H9 (cell line): ENCODE data around the gene KCNN2. TPM values are rescaled to one million over a fixed set of nuclear protein-coding genes. Genes with fewer than 3 reads are reported as not detected.

Source experiments
- DNase-seq: peaks from one replicate; pipeline ENCODE4 v3.0.0-alpha.2; 2017
- H2AFZ ChIP-seq: one replicate; pipeline ENCODE4 v1.6.1; 2013; ENCODE audit warnings: mild to moderate bottlenecking, low read length, control low read depth, moderate library complexity
- H2AK5ac ChIP-seq: 2 replicates; pipeline ENCODE4 v1.6.1; 2013; ENCODE audit warnings: low read length, control low read depth, mixed read lengths; ENCODE audit not compliant: insufficient read length
- H2BK120ac ChIP-seq: one replicate; pipeline ENCODE4 v1.6.1; 2013; ENCODE audit warnings: low read depth, mild to moderate bottlenecking, low read length, control low read depth, inconsistent platforms; ENCODE audit not compliant: poor library complexity, severe bottlenecking
- H2BK12ac ChIP-seq: 2 replicates; pipeline ENCODE4 v1.6.1; 2013; ENCODE audit warnings: low read length, control low read depth, mixed read lengths, low read depth; ENCODE audit not compliant: insufficient read length
- H2BK15ac ChIP-seq: 2 replicates; pipeline ENCODE4 v1.6.1; 2013; ENCODE audit warnings: low read depth, low read length, control low read depth
- H2BK20ac ChIP-seq: one replicate; pipeline ENCODE4 v1.6.1; 2013; ENCODE audit warnings: low read depth, mild to moderate bottlenecking, low read length, control low read depth, inconsistent platforms; ENCODE audit not compliant: poor library complexity, severe bottlenecking
- H2BK5ac ChIP-seq: 2 replicates; pipeline ENCODE4 v1.6.1; 2013; ENCODE audit warnings: low read length, control low read depth, mixed read lengths; ENCODE audit not compliant: insufficient read length
- H3K14ac ChIP-seq: 2 replicates; pipeline ENCODE4 v1.6.1; 2013; ENCODE audit warnings: low read length, control low read depth; ENCODE audit not compliant: insufficient read depth
- H3K18ac ChIP-seq: 2 replicates; pipeline ENCODE4 v1.6.1; 2013; ENCODE audit warnings: low read depth, mild to moderate bottlenecking, mixed read lengths, low read length, control low read depth; ENCODE audit not compliant: insufficient read length
- H3K23ac ChIP-seq: 2 replicates; pipeline ENCODE4 v1.6.1; 2013; ENCODE audit warnings: low read length, control low read depth, mixed read lengths, low read depth; ENCODE audit not compliant: insufficient read length
- H3K23me2 ChIP-seq: 2 replicates; pipeline ENCODE4 v1.6.1; 2013; ENCODE audit warnings: low read depth, mild to moderate bottlenecking, mixed read lengths, low read length, control low read depth; ENCODE audit not compliant: insufficient read length, poor library complexity, severe bottlenecking
- H3K27ac ChIP-seq: 2 replicates; pipeline ENCODE4 v1.5.1; 2013; ENCODE audit warnings: low read length, control low read depth, mixed read lengths, low read depth; ENCODE audit not compliant: insufficient read length
- H3K27me3 ChIP-seq: 2 replicates; pipeline ENCODE4 v1.6.1; 2013; ENCODE audit warnings: low read length, control low read depth, inconsistent platforms; ENCODE audit not compliant: insufficient read depth
- H3K4ac ChIP-seq: 2 replicates; pipeline ENCODE4 v1.6.1; 2013; ENCODE audit warnings: low read depth, mild to moderate bottlenecking, control low read depth, inconsistent platforms, low read length, moderate library complexity
- H3K4me1 ChIP-seq: 2 replicates; pipeline ENCODE4 v1.6.1; 2013; ENCODE audit warnings: low read length, control low read depth, inconsistent platforms; ENCODE audit not compliant: insufficient read depth
- H3K4me2 ChIP-seq: 2 replicates; pipeline ENCODE4 v1.6.1; 2013; ENCODE audit warnings: low read length, control low read depth, mixed read lengths; ENCODE audit not compliant: insufficient read length, insufficient read depth
- H3K56ac ChIP-seq: 2 replicates; pipeline ENCODE4 v1.6.1; 2013; ENCODE audit warnings: low read depth, mild to moderate bottlenecking, mixed read lengths, low read length, control low read depth; ENCODE audit not compliant: insufficient read length
- H3K79me1 ChIP-seq: 2 replicates; pipeline ENCODE4 v1.6.1; 2013; ENCODE audit warnings: low read depth, mild to moderate bottlenecking, moderate library complexity, low read length, control low read depth, inconsistent platforms; ENCODE audit not compliant: insufficient read depth, poor library complexity, severe bottlenecking
- H3K79me2 ChIP-seq: 2 replicates; pipeline ENCODE4 v1.6.1; 2013; ENCODE audit warnings: low read length, control low read depth, inconsistent platforms; ENCODE audit not compliant: insufficient read depth
- H3K9ac ChIP-seq: 2 replicates; pipeline ENCODE4 v1.6.1; 2013; ENCODE audit warnings: low read length, control low read depth, mixed read lengths; ENCODE audit not compliant: insufficient read length; ENCODE audit errors: extremely low read depth
- H3K9me3 ChIP-seq: one replicate; pipeline ENCODE4 v1.6.1; 2013; ENCODE audit warnings: low read depth, low read length, inconsistent platforms; ENCODE audit not compliant: control insufficient read depth
- H3T11ph ChIP-seq: one replicate; pipeline ENCODE4 v1.6.1; 2013; ENCODE audit warnings: mild to moderate bottlenecking, low read length, control low read depth, inconsistent platforms
- H4K20me1 ChIP-seq: one replicate; pipeline ENCODE4 v1.6.1; 2013; ENCODE audit not compliant: control insufficient read depth, insufficient read length, insufficient read depth
- H4K5ac ChIP-seq: 2 replicates; pipeline ENCODE4 v1.6.1; 2013; ENCODE audit warnings: low read depth, mild to moderate bottlenecking, mixed read lengths, low read length, control low read depth; ENCODE audit not compliant: insufficient read length
- H4K8ac ChIP-seq: replicated peaks from 2 replicates; pipeline ENCODE4 v1.6.1; 2013; ENCODE audit warnings: low read length, control low read depth, mixed read lengths, low read depth; ENCODE audit not compliant: insufficient read length
- H4K91ac ChIP-seq: 2 replicates; pipeline ENCODE4 v1.6.1; 2013; ENCODE audit warnings: low read depth, mild to moderate bottlenecking, moderate library complexity, mixed read lengths, low read length, control low read depth; ENCODE audit not compliant: insufficient read length
- H3K27ac Mint-ChIP-seq, 3 experiments: 2 replicates in 2 of 3; 3 replicates in 1 of 3; pipeline ENCODE4 v1.8.0; 2020 to 2021; ENCODE audit warnings: mixed read lengths in 3 of 3, mild to moderate bottlenecking in 1 of 3, moderate library complexity in 1 of 3
- H3K27me3 Mint-ChIP-seq: 2 replicates; pipeline ENCODE4 v1.8.0; 2021; ENCODE audit warnings: low read depth, mild to moderate bottlenecking, moderate library complexity, mixed read lengths
- H3K36me3 Mint-ChIP-seq, 3 experiments: 2 replicates in 2 of 3; 3 replicates in 1 of 3; pipeline ENCODE4 v1.8.0; 2020 to 2021; ENCODE audit warnings: low read depth in 3 of 3, mixed read lengths in 3 of 3; ENCODE audit not compliant: insufficient read depth in 1 of 3
- H3K4me1 Mint-ChIP-seq, 2 experiments: 2 replicates each; pipeline ENCODE4 v1.8.0; 2020; ENCODE audit warnings: mixed read lengths in 2 of 2
- H3K4me3 Mint-ChIP-seq, 2 experiments: 2 replicates in 1 of 2; 3 replicates in 1 of 2; pipeline ENCODE4 v1.8.0; 2020 to 2021; ENCODE audit warnings: mild to moderate bottlenecking in 2 of 2, mixed read lengths in 2 of 2, moderate library complexity in 1 of 2
- H3K9me3 Mint-ChIP-seq, 2 experiments: 2 replicates in 1 of 2; 3 replicates in 1 of 2; pipeline ENCODE4 v1.8.0; 2020; ENCODE audit warnings: mild to moderate bottlenecking in 2 of 2, mixed read lengths in 2 of 2, moderate library complexity in 1 of 2
- CTCF ChIP-seq: fragments of 200-600 bp; sonication (generic); conservative IDR thresholded peaks from 3 replicates; pipeline ENCODE4 v1.8.0; 2021; ENCODE audit warnings: antibody characterized with exemption, mild to moderate bottlenecking
- WGBS: extraction: QIAGEN DNeasy Blood & Tissue Kit; methylation state at CpG from one replicate; pipeline ENCODE4 v1.1.7; 2013; ENCODE audit warnings: missing lambda C conversion rate, low lambda C conversion rate, mixed read lengths; ENCODE audit not compliant: insufficient read length; ENCODE audit errors: extremely low coverage; 5-methylcytosine and 5-hydroxymethylcytosine counted together
- total RNA-seq: library from RNA; stranded (reverse); gene quantifications from 2 replicates; pipeline ENCODE4 v1.2.1, GENCODE V29; 2021

KCNN2 gene
- total RNA-seq, 1 experiment from 2014 or later, result 21.0 TPM

GRCh38 chr5:114360816-114361723 lies 800 bp upstream of the KCNN2 start:
- H3K27me3 Mint-ChIP-seq, result peaks cover 7% of the 10 kb centered on the region

More at GRCh38 chr5:114360816-114361723, 800 bp upstream of the KCNN2 start:
- Histone ChIP-seq H3K79me2 (peaks cover 3% of the 10 kb centered on the region; the same call in 1 of the 2 replicates), H4K5ac (no peak overlapping the region), H3K23me2 (peaks cover 10% of the 10 kb centered on the region), H3K27ac (peak overlapping the region; percentile 89), H2BK120ac (no peak overlapping the region), H4K8ac (no peak overlapping the region), H4K20me1 (no peaks in the 10 kb centered on the region), H3K9me3 (no peaks in the 10 kb centered on the region), H3K18ac (peak overlapping the region; percentile 74), H3K4me2 (peak overlapping the region; percentile 97), H3K56ac (no peak overlapping the region), H3K4ac (no peak overlapping the region; the same call in 1 of the 2 replicates), H2AFZ (no peak overlapping the region), H3K4me1 (peaks cover under 1% of the 10 kb centered on the region; the same call in 1 of the 2 replicates), H3K9ac (peak overlapping the region; percentile 71), H2BK20ac (no peak overlapping the region), H3T11ph (no peak overlapping the region), H3K79me1 (no peaks in the 10 kb centered on the region), H3K14ac (peak overlapping the region; percentile 90), H4K91ac (no peak overlapping the region), H2BK12ac (peak overlapping the region; percentile 63), H3K23ac (no peak overlapping the region), H3K27me3 (no peaks in the 10 kb centered on the region), H2AK5ac (no peak overlapping the region), H2BK15ac (no peak overlapping the region), H2BK5ac (no peak overlapping the region)
- peaks cover 41 to 50% of the 10 kb centered on the region in 2 experiments for H3K4me1 Mint-ChIP-seq
- peak overlapping the region; percentile 96 to 99 for H3K4me3 Mint-ChIP-seq
- peak; percentile 68 for TF ChIP-seq CTCF
- peak overlapping the region; percentile 99 to 100 (median 99) for H3K27ac Mint-ChIP-seq
- peak; percentile 92 for DNase-seq
- H3K9me3 Mint-ChIP-seq, result no peaks in the 10 kb centered on the region; a peak in 1 of 5 replicates
- WGBS, result no CpG with 5 or more reads among the region's 78 CpGs
- peaks cover 3 to 17% (median 5%) of the 10 kb centered on the region in 3 experiments; a peak in 5 of 7 replicates for H3K36me3 Mint-ChIP-seq
